NCI-H748 treated with DMSO at 0.1 percent for 48 hours (cell line): ENCODE measurements around the gene RAB5IF.
"Not testable (repeated sequence)": the region's sequence is repeated elsewhere in the genome, so short reads cannot be mapped to it uniquely, and the experiment has no call there.

Experiments used
- DNase-seq: peaks from one replicate; lab custom pipeline; 2025; lab: John Stamatoyannopoulos, UW

RAB5IF gene

DNA sequence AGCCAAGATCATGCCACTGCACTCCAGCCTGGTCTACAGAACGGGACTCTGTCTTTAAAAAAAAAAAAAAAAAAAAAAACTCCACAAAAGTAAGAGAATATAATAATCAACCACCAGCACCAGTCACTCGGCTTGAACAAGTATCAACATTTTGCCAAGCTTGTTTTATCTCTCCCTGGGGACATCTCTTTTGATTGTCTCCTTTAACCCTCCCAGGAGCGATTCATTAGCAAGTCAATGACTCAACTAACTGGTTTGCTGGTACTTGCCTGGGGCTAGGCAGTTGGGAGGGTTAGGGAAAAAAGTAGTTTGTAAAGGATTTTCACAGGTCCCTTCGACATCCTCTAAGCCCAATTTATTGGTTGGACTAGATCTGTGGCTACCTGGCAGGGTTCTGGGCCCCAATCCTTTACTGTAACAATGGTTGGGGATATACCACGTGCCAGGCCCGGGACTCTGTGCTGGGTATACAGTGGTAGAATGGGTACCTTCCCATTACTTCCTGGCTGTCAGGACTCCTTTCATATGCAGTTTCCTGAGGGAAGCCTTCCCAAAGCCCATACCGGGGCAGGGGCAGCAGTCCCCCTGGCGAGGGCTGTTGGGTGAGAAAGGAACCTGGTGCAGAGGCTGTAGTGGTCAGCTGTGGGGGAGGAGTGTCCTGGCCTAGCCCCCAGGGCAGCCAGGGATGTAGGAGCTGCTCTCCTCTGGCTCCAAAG is 20.0 kb upstream of the RAB5IF start:
- no peak for DNase-seq

DNA sequence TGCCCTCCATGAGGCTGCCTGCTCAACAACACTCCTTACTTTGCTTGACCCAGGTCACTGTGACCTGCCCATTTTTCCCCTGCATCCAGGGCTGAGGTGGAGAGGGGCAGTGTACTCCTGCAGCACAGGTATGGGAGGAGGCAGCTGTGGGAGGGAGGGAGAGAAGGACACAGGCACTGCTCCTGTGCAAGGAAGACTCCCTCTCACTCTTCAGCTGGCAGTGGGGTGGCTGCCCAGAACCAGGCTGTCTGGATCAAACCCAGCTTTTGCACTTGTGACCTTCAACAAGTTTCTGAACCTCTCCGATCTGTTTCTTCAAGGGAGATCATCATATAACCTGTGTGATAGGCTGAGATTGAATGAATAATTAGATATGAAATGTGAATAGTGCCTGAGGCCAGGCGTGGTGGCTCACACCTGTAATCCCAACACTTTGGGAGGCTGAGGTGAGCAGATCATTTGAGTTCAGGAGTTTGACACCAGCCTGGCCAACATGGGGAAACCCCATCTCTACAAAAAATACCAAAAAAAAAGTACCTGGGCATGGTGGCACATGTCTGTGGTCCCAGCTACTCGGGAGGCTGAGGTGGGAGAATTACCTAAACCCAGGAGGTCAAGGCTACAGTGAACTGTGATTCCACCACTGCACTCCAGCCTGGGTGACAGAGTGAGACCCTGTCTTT is 18.1 kb upstream of the RAB5IF start:
- no peak for DNase-seq

DNA sequence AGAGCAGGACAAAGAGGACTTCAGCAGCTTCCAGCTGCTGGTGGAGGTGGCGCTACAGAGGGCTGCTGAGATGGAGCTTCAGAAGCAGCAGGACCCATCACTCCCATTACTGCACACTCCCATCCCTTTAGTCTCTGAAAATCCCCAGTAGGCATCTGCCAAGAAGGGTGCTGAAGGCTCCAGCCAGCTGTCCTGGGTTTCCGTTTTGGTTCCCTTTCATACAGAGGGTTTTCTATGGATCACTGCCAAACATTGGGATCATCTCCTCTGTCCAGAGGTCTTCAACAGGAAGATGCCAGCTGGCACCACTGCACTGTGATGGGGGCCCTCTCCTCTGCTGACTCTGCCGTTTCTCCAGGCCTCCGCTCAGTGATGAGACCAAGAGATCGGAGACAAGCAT is 14.3 kb upstream of the RAB5IF start:
- DNase-seq, result no peak

DNA sequence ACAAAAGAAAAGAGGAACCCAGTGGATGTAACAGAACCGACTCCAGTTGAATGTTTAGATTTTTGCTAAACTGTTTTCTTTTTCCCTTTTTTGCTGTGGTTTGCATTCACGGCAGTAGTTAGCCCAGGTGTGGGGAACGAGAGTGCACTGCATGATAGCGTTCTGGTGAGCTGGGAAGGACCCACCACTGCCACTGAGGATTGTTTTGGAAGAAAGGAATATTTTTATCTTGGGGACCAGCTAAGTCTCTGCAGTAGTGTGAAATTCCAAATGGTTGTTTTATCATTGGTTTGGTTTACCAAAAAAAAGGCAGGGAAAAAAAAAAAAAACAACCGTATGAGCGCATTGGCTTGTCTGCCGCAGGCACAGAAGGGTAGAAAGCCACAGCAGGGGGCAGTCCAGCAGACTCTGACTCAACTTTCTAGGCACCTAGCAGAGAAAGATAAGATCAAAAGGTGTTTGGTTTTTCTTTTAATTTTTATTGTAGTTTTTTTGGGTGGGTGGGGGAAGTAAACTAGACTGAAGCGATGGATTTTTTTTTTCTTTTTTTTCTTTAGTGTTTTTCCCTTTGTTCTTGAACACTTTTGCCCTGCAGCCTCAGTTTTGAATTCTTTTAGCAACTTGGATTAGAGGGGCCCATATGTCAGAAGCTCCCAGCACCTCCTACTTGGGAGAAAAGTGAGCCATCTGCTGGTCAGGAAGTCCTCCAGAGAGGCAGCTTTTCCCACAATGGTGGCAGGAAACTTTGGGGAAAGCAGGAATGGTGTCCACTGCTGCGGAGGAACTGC is 13.5 kb upstream of the RAB5IF start:
- DNase-seq, result peak; percentile 8

DNA sequence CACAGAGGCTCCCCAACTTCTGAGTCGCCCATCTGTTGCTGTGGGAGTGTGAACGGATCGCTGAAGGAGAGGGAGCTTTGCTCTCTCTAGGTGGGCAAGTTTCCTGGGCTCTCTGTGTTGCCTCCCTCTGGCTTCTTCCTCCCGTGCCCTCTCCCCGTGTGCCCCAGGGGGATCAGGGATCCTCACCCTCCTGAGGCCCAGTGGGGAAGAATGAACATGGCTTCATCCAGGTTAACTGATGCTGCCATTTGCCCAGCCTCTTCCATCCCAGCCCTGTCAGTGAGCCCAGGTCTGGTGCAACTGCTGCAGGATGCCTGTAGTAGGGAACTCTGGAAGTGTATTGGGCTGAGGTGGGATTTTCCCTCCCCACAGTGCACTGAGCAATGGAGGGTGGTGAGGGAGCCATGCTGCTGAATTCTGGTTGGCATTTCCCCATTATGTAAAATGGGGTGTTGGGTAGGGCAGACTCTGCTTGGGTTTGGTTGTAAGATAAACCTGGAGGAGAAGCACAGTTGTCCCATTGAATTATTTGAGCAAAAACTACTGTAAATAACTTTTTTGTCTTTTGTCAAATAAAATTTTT is 12.1 kb upstream of the RAB5IF start:
- no peak for DNase-seq

DNA sequence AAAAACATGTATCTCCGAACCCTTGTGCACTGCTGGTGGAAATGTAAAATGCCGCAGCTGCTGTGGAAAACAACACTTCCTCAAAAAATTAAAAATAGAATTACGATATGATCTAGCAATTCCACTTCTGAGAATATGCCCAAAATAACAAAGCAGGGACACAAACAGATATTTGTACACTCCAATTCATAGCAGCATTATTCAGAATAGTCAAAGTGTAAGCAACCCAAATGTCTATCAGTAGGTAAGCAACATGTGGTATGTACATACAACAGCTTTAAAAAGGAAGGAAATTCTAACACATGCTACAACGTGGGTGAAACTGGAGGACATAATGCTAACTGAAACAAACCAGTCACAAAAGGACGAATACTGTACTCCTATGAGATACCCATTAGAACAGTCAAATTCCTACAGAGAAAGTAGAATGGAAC is 5.7 kb upstream of the RAB5IF start:
- DNase-seq, result no peak

DNA sequence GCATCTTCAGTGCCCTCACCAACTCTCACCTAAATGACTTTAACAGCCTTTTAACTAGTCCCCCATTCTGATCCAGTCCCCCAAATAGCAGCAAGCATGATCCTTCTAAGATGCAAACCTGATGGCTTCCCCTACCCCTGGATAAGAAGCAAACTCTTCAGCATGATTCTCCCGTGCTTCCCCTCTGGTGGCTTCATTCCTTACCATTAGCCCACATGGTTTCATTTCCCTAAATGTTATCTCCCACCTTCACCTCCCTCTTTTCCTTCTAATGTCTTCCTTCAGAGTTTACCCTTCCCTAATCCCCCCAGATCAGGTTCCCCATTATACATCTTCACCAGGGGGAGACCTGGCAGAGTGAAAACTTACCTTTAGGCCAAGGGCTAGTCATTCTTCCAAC is 4.0 kb upstream of the RAB5IF start:
- no peak for DNase-seq

DNA sequence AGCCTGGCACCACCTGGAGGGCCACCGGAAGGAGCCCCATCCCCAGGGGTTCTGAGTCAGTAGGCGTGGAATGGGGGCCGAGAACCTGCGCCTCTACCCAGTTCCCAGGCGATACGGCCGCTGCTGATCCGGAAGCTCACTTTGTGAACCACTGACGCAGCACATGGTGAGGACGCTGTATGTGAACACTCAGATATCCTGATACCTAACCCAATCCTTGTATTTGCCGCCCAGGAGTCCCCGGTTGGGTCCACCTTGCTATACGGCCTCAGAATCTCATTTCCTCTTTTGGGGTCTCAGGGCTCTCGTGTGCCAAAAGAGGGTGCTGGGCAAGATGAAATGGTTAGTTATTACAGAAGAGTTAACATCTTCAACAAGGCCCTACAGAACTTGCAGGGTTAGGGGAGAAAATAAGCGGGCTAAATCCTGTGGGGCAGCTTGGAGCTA is 604 bp upstream of the RAB5IF start:
- no peak for DNase-seq

DNA sequence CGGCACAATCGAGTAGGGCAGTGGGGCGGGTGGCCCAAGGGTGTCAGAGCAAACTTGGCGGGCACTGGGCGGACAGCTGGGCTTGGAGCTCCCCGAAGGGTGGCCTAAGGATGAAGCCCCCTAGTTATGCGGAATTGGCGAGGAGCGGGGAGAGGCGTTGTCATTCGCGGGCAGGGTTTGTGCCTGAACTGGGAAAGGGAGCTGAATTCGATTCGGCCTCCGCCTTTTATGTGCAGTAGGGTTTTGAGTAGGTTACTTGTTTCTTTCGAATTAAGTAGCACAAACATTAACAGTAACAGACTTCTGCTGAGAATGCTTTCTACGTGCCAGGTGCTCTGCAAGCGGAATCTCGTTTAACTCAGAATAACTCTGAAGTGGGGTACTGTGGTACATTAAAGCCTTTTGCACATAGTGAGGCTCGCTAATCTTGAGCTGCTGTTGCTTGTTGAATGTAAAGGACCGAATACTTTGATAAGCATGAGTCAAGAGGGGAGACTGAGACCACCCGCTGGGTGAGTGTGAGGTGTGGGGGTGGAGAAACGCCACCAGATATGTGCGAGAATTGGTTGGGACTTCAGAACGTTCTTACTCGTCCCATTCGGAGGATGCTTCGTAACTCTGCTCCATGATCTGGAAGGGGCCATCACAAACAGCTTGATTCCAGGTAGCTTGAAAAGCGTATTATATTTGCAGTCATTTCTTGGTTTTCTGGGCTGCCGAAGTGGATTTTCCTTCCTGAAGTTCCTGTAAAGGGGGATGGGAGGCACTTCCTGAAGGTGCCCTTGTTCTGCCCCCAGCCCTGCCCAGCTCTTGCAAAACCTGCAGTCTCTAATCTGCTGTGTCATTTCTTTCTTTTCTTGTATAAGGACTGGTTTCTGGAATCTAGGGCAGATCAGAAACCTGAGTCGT is 833 bp downstream of the RAB5IF start:
- no peak for DNase-seq

DNA sequence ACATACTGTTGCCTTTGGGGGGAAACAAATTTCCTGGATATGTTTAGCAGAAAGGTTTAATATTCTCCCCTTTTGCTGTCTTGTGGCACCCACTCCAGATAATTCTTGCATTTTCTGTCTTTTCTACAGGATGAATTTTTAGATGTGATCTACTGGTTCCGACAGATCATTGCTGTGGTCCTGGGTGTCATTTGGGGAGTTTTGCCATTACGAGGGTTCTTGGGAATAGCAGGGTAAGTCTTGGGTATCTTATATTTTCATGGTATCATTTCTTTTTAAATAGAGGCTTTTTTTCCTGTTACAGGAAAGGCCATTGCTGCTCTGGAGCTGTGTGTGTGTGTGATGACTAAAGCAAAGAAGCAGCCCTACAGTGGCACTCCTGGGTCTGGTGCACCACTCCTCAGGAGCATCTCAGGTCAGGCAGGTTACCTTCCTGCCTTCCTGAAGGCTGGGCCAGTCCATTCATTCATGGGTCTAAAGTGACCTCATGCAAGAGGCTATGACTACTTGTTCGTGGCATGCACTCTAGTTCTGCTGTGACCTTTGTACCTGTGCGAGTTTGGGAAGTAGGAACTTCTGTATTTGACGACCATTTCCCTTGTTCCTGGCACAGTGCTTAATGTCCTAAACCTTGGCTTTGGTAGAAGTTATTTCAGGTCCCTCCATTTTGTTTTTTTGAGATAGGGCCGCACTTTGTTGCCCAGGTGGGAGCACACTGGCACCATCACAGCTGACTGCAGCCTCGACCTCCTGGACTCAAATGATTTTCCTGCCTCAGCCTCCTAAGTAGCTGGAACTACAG is 2.2 kb downstream of the RAB5IF start:
- no peak for DNase-seq

DNA sequence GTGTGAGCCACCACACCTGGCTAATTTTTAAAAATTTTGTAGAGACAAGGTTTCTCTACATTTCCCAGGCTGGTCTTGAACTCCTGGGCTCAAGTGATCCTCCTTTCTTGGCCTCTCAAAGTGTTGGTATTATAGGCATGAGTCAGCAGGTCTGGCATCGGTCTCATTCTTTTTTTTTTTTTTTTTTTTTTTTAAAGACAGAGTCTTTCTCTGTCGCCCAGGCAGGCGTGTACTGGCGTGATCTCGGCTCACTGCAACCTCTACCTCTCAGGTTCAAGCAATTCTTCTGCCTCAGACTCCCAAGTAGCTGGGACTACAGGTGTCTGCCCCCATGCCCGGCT is 2.8 kb downstream of the RAB5IF start:
- DNase-seq, result not testable (repeated sequence)

DNA sequence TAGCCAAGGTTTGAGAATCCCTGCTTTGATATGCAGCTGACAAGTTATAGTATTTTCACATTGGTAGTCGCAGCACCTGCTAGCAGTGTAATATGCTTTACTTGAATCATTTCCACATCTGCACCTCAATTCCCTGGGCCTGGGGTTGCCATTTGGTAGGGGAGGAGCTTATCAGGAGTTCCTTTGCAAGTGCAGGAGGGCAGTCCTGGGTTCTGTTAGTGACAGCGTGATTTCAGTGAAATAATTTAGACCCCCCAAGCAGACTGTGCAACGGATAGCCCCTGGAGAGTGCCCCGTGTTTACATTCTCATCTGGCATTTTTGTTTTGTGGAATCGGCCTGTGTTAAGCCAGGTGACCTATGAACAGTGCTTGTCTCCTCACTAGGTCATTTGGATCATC is 6.0 kb downstream of the RAB5IF start:
- DNase-seq, result no peak

DNA sequence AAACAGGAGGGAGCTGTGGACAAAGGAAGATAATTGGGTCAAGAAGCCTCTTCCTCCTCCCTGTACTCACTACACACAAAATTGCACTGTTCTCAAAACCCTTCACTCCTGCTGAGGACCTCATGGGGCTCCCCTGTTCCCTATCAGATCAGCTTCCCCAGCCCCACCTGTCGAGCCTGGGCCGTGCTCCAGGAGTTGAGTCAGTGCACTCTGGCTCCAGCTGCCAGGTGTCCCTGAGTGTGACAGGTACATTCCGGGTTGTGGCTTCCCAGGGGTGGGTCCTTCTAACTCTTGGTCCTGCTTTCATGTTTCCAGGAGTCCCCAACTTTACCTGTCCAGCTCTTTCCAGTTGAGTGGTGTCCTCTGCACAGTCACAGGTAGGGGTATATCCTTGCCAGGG is 8.4 kb downstream of the RAB5IF start:
- DNase-seq, result no peak

DNA sequence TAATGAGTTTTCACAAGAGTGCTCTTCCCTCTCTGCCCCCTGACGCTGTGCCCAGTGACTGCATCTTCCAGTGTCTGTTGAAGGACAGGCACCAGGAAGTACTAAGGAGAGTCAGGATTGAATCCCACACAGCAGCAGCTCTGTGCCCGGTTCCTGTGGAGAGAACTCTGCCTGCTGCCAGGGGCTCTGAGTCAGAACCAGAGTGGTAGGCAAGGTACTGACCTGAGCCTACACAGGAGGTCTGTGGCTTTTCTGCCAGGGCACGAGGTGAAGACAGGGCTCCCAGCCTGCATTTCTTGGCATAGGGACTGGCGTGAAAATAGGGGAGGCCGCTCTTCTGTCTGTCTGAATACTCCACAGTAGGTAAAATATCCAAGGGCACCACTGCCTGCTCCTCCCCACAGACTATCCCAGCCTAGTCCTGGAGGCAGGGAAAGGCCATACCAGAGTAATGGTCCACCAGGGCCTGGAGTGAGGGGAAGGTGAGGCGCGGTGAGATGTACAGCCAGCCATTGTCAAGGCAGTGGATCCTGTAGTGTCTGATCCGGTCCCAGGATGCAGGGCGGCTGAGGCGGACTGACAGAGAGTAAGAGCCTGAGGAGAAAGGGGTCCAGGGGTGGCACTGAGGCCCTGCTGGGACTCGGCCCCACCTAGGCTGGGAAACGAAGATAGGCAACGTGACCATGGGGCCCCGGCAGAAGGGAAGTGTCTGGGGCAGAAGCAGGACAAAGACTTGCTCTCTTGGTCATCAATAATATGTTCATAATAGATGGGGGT is 9.4 kb downstream of the RAB5IF start:
- DNase-seq, result no peak

DNA sequence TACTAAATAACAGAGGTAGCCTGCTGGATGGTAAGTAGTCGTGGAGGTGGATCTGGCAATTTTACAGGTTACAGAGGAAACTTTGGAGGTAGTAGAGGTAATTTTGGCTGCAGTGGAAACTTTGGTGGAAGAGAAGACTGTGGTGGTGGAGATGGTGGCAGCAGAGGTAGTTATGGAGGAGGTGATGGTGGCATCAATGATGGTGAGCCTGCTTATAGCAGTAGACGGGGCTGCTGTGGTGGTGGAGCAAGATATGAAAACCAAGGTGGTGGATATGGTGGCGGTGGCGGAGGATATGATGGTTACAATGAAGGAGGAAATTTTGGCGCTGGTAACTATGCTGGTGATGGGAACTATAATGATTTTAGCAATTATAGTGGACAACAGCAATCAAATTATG is 15.3 kb downstream of the RAB5IF start:
- no peak for DNase-seq

DNA sequence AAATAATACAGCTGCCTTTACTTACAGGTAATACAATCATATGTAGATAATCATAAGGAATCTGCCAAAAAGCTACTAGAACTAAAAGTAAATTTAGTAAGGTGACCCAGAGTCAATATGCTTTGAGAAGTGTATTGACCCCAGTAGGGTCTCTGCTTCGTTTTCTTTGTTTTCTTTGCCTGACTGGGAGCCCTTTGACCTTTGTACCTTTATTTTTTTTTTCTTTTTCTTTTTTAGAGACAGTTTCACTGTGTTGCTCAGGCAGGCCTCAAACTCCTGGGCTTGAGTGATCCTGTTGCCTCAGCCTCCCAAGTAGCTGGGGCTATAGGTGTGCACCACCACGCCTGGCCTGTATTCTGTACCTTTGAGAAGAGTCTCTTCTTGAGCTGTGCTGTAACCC is 17.9 kb downstream of the RAB5IF start:
- no peak for DNase-seq

DNA sequence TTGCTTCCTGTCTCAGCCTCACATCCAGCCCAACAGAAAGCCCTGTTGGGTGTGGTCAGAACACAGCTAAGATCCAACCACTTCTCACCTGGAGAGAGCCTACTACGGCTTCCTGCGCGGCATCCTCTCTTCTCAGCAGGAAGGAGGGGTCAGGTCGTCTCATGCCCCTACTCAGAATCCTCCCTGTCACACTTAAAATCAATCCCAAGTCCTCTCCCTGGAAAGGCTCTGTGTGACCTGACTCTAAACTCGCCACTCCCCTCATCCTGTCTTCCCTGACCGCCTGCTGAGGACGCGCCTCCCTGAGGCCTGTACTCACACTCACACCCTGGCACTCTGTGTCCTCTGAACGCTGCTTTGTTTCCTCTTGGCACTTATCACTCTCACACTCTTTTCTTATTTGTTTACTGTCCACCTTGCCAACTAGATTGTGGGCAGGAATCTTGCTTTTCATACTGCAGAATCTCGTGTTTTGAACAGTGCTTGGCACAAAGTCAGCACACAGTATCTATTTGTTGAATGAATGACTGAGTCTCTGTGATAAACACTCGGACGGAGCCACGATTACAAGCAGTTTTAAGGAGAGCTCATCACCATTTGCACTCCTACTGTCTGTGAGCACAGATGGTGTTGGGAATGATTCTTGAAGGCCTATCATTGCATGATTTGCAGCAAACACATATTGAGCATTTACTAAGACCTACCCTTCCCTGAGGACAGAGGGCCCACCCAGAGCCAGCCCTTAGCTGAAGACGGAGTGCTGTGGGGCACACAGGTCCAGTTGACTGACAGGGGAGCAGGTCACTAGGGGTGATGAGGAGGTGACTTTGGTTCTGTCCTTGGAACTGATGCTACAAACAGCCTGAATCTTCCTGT is 18.7 kb downstream of the RAB5IF start:
- DNase-seq, result no peak

DNA sequence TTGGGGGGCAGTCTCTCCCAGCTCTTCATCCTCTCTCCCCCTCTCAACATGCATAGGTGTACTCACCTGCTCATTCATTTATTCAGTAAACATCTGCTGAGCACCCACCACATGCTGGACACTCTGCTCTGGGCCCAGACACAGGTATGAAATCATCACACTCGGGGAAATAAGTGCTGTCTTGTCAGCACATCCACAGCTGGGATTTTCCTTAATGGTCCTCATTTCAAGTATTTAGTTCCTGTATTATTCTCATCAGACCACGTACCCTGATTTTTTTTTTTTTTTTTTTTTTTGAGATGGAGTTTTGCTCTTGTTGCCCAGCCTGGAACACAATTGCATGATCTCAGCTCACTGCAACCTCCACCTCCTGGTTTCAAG is 19.4 kb downstream of the RAB5IF start:
- no peak for DNase-seq

DNA sequence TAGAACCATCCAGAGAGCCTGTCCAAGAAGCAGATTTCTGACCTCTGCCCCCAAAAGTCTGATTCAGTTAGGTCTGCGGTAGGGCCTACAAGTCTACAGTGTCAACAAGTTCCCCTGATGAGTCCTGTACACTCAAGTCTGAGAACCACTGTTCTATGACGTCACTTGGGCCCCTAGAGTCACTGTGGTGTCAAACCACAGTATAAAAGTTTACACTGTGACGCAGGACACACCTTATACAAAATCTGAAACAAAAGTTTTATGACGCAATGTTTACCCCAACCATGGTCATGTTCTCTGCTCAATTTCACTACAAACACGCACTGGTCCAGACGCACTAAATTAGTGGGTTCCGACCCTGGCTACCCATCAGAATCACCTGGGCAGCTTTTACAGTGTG is 22.5 kb downstream of the RAB5IF start:
- DNase-seq, result no peak
